COLO668 (cell line): ENCODE measurements around the gene FUT7.
"Not testable (repeated sequence)": the region's sequence is repeated elsewhere in the genome, so short reads cannot be mapped to it uniquely, and the experiment has no call there.

ENCODE experiments used
- DNase-seq: peaks from one replicate; lab custom pipeline; 2025; ENCODE audit not compliant: unreplicated experiment; lab: John Stamatoyannopoulos, UW

Gene FUT7

GRCh38 chr9:137034039-137034708 lies 2.3 kb upstream of the FUT7 start:
- peak; percentile 48 for DNase-seq

- not testable (repeated sequence) for DNase-seq
Observed at GRCh38 chr9:137033481-137033880, 1.6 kb upstream of the FUT7 start.

- DNase-seq, result no peak
Observed at GRCh38 chr9:137032858-137033257, 970 bp upstream of the FUT7 start.

GRCh38 chr9:137030538-137031527 lies 1.1 kb downstream of the FUT7 start:
- peak; percentile 24 for DNase-seq

- DNase-seq, result no peak
Observed at GRCh38 chr9:137030006-137030405, 1.9 kb downstream of the FUT7 start.

GRCh38 chr9:137029058-137029936 lies 2.6 kb downstream of the FUT7 start:
- peak; percentile 80 for DNase-seq

GRCh38 chr9:137028263-137029057 lies 3.4 kb downstream of the FUT7 start:
- DNase-seq, result peak; percentile 89

- DNase-seq, result peak; percentile 71
Observed at GRCh38 chr9:137027369-137028262, 4.3 kb downstream of the FUT7 start, which contains the start of gene ABCA2. ABCA2 (minus strand) TSS chr9:137028237; CDS start chr9:137028140, 97 bp downstream.

- DNase-seq, result peak; percentile 51
Observed at GRCh38 chr9:137026828-137027227, 5.1 kb downstream of the FUT7 start.

- peak; percentile 51 for DNase-seq
Observed at GRCh38 chr9:137026384-137026783, 5.5 kb downstream of the FUT7 start.

GRCh38 chr9:137025517-137025966 lies 6.3 kb downstream of the FUT7 start:
- peak; percentile 97 for DNase-seq

GRCh38 chr9:137023583-137023991 lies 8.3 kb downstream of the FUT7 start:
- DNase-seq, result no peak

GRCh38 chr9:137023157-137023556 lies 8.7 kb downstream of the FUT7 start:
- DNase-seq, result no peak

GRCh38 chr9:137022662-137023008 lies 9.3 kb downstream of the FUT7 start:
- DNase-seq, result no peak

- DNase-seq, result peak; percentile 88
Observed at GRCh38 chr9:137021979-137022661, 9.8 kb downstream of the FUT7 start.

GRCh38 chr9:137021568-137021978 lies 10.3 kb downstream of the FUT7 start:
- no peak for DNase-seq

GRCh38 chr9:137020771-137021567 lies 10.9 kb downstream of the FUT7 start:
- no peak for DNase-seq
